GM12878 (cell line): ENCODE measurements around the gene RPL31. TPM values are rescaled to one million over a fixed set of nuclear protein-coding genes. Genes with fewer than 3 reads are reported as not detected.

Source experiments
- BACH1 ChIP-seq: fragments of 450-650 bp; IDR thresholded peaks from 2 replicates; pipeline ENCODE4 v1.6.1; 2017; ENCODE audit warnings: mild to moderate bottlenecking, borderline replicate concordance
- BCL11A ChIP-seq: IDR thresholded peaks from 2 replicates; pipeline ENCODE4 v1.6.1; 2011; ENCODE audit warnings: low read depth, low read length
- DPF2 ChIP-seq: fragments of 450-650 bp; IDR thresholded peaks from 2 replicates; pipeline ENCODE4 v1.6.1; 2017; ENCODE audit warnings: mild to moderate bottlenecking
- ETV6 ChIP-seq, 2 experiments: fragments of 450-650 bp in 1 of 2; IDR thresholded peaks in 1 of 2; conservative IDR thresholded peaks in 1 of 2; 2 replicates each; pipeline ENCODE4 v1.6.1; 2014; ENCODE audit warnings: antibody characterized with exemption in 1 of 2, borderline replicate concordance in 1 of 2, low read depth in 1 of 2, mild to moderate bottlenecking in 1 of 2, moderate library complexity in 1 of 2
- GABPA ChIP-seq: IDR thresholded peaks from 2 replicates; pipeline ENCODE4 v1.6.1; 2014; ENCODE audit warnings: antibody characterized with exemption, low read depth, mild to moderate bottlenecking, inconsistent platforms
- GATAD2B ChIP-seq: fragments of 450-650 bp; conservative IDR thresholded peaks from 2 replicates; pipeline ENCODE4 v1.6.1; 2017; ENCODE audit warnings: low read depth, mild to moderate bottlenecking, moderate library complexity
- MEF2B ChIP-seq: fragments of 450-650 bp; IDR thresholded peaks from 2 replicates; pipeline ENCODE4 v1.6.1; 2018; ENCODE audit warnings: mild to moderate bottlenecking, moderate library complexity; ENCODE audit not compliant: partially characterized antibody, poor library complexity, severe bottlenecking
- MTA2 ChIP-seq: fragments of 450-650 bp; IDR thresholded peaks from 2 replicates; pipeline ENCODE4 v1.6.1; 2016; ENCODE audit warnings: low read depth, mild to moderate bottlenecking, moderate library complexity
- NFYA ChIP-seq: IDR thresholded peaks from 2 replicates; pipeline ENCODE4 v1.6.1; 2011; ENCODE audit warnings: low read depth, mild to moderate bottlenecking, low read length, improper control_type of control experiment, borderline replicate concordance
- NR2C1 ChIP-seq: fragments of 450-650 bp; IDR thresholded peaks from 2 replicates; pipeline ENCODE4 v1.6.1; 2017; ENCODE audit warnings: antibody characterized with exemption, mild to moderate bottlenecking, moderate library complexity
- POLR2AphosphoS2 ChIP-seq: IDR thresholded peaks from 2 replicates; pipeline ENCODE4 v1.6.1; 2011; ENCODE audit warnings: low read depth, mild to moderate bottlenecking, low read length, improper control_type of control experiment, moderate library complexity
- RB1 ChIP-seq: fragments of 450-650 bp; formaldehyde crosslinking; IDR thresholded peaks from 2 replicates; pipeline ENCODE4 v1.6.1; 2017; ENCODE audit warnings: mild to moderate bottlenecking, borderline replicate concordance
- SMAD5 ChIP-seq: IDR thresholded peaks from 2 replicates; pipeline ENCODE4 v1.6.1; 2016; ENCODE audit warnings: antibody characterized with exemption, low read depth
- SP1 ChIP-seq: IDR thresholded peaks from one replicate; pipeline ENCODE4 v1.6.1; 2011; ENCODE audit warnings: low read depth, low read length
- SPI1 ChIP-seq: IDR thresholded peaks from 2 replicates; pipeline ENCODE4 v1.6.1; 2011; ENCODE audit warnings: low read depth, mild to moderate bottlenecking, low read length, moderate library complexity, borderline replicate concordance; ENCODE audit not compliant: insufficient read depth
- TCF7 ChIP-seq: IDR thresholded peaks from 2 replicates; pipeline ENCODE4 v1.6.1; 2014; ENCODE audit warnings: antibody characterized with exemption, borderline replicate concordance
- ZNF24 ChIP-seq: fragments of 450-650 bp; IDR thresholded peaks from 2 replicates; pipeline ENCODE4 v1.6.1; 2017; ENCODE audit warnings: antibody characterized with exemption, mild to moderate bottlenecking
- polyA plus RNA-seq, 11 experiments: library from polyadenylated mRNA; depleted of rRNA in 4 of 11; unstranded in 6 of 11; stranded (reverse) in 5 of 11; fragments of >200 nt; fragmentation: Nextera tagmentation in 4 of 11; fragmentation: Illumina TruSeq in 1 of 11; extraction: Ambion mirVana in 4 of 11; extraction: Trizol in 1 of 11; gene quantifications; 1 replicate in 1 of 11; 2 replicates in 10 of 11; pipeline versions ENCODE4 v1.2.1 to v1.2.3, GENCODE V29; 2011 to 2016; ENCODE audit warnings: inconsistent platforms in 2 of 11, missing spikeins in 2 of 11, low read depth in 1 of 11
- total RNA-seq, 4 experiments: library from RNA; depleted of rRNA in 3 of 4; stranded (reverse); fragments of >200 nt in 3 of 4; fragmentation: Illumina TruSeq in 1 of 4; extraction: Trizol in 1 of 4; gene quantifications; 2 replicates each; pipeline versions ENCODE4 v1.2.1 to v1.2.3, GENCODE V29; 2013 to 2021
- TF ChIP-seq, protein P1 (sequence below): fragments of 450-650 bp; IDR thresholded peaks from 2 replicates; pipeline ENCODE4 v1.6.1; 2016; ENCODE audit warnings: mild to moderate bottlenecking
- TF ChIP-seq, protein P2 (sequence below): fragments of 450-650 bp; formaldehyde crosslinking; IDR thresholded peaks from 2 replicates; pipeline ENCODE4 v1.5.0; 2022; ENCODE audit warnings: mild to moderate bottlenecking, missing genetic modification characterization
- TF ChIP-seq, protein P3 (sequence below): fragments of 450-650 bp; IDR thresholded peaks from 2 replicates; pipeline ENCODE4 v1.6.1; 2017; ENCODE audit warnings: antibody characterized with exemption, mild to moderate bottlenecking, moderate library complexity
- TF ChIP-seq, protein P4 (sequence below): fragments of 450-650 bp; IDR thresholded peaks from 2 replicates; pipeline ENCODE4 v1.6.1; 2014; ENCODE audit warnings: mild to moderate bottlenecking

RPL31 gene
- total and polyA plus RNA-seq, 10 of the 15 experiments (the other 5 are each of a cell fraction or from before 2014, with no cell fraction given), result 1,643 to 8,551 (median 2,208) TPM

DNA sequence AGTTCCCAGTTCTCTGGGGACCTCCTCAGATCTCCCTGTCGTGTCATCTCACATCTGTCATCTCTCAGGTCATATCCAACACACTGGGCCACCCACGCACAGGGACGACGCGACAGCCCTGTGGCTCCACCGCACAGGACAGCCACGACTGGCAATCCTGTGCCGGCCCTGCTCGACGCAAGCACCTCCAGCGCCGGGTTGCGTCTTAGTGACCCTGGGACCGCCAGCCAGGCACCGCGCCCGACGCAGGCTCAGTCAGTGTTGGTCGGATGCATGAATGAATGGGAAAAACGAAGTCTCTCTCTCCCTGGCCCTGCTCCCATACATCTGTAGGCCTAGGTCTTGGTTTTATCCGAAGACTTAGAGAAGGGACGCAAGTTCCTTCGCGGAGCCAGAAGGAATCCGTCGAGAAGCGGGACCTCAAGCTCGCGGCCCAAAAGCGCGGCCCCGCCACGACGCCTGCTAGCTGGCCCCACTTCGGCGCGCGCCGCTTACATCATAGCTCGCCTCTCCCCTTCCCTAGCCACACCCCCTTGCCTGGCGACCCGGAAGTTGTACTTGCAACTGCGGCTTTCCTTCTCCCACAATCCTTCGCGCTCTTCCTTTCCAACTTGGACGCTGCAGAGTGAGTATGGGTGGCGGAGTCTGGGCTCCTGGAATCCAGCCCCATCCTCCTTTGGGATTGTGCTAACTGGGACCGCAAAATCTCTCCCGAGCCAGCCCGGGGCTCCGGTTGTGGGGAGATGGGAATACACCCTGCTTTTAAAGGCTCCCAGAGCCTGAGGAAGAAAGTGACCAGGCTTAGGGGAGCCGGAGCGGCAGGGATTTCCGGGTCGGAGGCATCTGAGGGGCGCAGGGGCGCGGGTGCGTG lies at the start of gene RPL31 (continued):
- TF ChIP-seq, protein P1, sequence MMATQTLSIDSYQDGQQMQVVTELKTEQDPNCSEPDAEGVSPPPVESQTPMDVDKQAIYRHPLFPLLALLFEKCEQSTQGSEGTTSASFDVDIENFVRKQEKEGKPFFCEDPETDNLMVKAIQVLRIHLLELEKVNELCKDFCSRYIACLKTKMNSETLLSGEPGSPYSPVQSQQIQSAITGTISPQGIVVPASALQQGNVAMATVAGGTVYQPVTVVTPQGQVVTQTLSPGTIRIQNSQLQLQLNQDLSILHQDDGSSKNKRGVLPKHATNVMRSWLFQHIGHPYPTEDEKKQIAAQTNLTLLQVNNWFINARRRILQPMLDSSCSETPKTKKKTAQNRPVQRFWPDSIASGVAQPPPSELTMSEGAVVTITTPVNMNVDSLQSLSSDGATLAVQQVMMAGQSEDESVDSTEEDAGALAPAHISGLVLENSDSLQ, result no peak
- TF ChIP-seq, protein P2, sequence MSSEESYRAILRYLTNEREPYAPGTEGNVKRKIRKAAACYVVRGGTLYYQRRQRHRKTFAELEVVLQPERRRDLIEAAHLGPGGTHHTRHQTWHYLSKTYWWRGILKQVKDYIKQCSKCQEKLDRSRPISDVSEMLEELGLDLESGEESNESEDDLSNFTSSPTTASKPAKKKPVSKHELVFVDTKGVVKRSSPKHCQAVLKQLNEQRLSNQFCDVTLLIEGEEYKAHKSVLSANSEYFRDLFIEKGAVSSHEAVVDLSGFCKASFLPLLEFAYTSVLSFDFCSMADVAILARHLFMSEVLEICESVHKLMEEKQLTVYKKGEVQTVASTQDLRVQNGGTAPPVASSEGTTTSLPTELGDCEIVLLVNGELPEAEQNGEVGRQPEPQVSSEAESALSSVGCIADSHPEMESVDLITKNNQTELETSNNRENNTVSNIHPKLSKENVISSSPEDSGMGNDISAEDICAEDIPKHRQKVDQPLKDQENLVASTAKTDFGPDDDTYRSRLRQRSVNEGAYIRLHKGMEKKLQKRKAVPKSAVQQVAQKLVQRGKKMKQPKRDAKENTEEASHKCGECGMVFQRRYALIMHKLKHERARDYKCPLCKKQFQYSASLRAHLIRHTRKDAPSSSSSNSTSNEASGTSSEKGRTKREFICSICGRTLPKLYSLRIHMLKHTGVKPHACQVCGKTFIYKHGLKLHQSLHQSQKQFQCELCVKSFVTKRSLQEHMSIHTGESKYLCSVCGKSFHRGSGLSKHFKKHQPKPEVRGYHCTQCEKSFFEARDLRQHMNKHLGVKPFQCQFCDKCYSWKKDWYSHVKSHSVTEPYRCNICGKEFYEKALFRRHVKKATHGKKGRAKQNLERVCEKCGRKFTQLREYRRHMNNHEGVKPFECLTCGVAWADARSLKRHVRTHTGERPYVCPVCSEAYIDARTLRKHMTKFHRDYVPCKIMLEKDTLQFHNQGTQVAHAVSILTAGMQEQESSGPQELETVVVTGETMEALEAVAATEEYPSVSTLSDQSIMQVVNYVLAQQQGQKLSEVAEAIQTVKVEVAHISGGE (CRISPR knock-in tag), result no peak
- TF ChIP-seq TCF7 (no peak), SP1 (peak; percentile 60), POLR2AphosphoS2 (peak; percentile 98), ETV6 (conservative IDR thresholded peaks at IDR 0.05 in 1 of 2, IDR thresholded peaks at IDR 0.05 in 1 of 2; ENCODE audit: borderline replicate concordance in 1 of 2, low read depth in 1 of 2) (peak in 1 of 2 experiments; percentile 46; a peak in 1 of 4 replicates), RB1 (peak; percentile 81), BACH1 (peak; percentile 28; the same call in 1 of the 2 replicates), BCL11A (no peak), GABPA (peak; percentile 93), NR2C1 (peak; percentile 97), NFYA (no peak), MEF2B (peak; percentile 42), SMAD5 (peak; percentile 99), SPI1 (no peak; the same call in 1 of the 2 replicates), MTA2 (peak; percentile 84), GATAD2B (peak; percentile 89; the same call in 1 of the 2 replicates), ZNF24 (0 out of 2 replicates have a peak, but pooled peaks have one; percentile 21), DPF2 (peak; percentile 26; the same call in 1 of the 2 replicates)
- TF ChIP-seq, protein P3, sequence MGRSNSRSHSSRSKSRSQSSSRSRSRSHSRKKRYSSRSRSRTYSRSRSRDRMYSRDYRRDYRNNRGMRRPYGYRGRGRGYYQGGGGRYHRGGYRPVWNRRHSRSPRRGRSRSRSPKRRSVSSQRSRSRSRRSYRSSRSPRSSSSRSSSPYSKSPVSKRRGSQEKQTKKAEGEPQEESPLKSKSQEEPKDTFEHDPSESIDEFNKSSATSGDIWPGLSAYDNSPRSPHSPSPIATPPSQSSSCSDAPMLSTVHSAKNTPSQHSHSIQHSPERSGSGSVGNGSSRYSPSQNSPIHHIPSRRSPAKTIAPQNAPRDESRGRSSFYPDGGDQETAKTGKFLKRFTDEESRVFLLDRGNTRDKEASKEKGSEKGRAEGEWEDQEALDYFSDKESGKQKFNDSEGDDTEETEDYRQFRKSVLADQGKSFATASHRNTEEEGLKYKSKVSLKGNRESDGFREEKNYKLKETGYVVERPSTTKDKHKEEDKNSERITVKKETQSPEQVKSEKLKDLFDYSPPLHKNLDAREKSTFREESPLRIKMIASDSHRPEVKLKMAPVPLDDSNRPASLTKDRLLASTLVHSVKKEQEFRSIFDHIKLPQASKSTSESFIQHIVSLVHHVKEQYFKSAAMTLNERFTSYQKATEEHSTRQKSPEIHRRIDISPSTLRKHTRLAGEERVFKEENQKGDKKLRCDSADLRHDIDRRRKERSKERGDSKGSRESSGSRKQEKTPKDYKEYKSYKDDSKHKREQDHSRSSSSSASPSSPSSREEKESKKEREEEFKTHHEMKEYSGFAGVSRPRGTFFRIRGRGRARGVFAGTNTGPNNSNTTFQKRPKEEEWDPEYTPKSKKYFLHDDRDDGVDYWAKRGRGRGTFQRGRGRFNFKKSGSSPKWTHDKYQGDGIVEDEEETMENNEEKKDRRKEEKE, result no peak
- TF ChIP-seq, protein P4, sequence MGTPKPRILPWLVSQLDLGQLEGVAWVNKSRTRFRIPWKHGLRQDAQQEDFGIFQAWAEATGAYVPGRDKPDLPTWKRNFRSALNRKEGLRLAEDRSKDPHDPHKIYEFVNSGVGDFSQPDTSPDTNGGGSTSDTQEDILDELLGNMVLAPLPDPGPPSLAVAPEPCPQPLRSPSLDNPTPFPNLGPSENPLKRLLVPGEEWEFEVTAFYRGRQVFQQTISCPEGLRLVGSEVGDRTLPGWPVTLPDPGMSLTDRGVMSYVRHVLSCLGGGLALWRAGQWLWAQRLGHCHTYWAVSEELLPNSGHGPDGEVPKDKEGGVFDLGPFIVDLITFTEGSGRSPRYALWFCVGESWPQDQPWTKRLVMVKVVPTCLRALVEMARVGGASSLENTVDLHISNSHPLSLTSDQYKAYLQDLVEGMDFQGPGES, result no peak
